ENCODE data around the gene RAMACL. TPM values are rescaled to one million over a fixed set of nuclear protein-coding genes. Genes with fewer than 3 reads are reported as not detected.

RAMACL gene
- total RNA-seq, 1 donor from 2014 or later, result 0.77 TPM

DNA sequence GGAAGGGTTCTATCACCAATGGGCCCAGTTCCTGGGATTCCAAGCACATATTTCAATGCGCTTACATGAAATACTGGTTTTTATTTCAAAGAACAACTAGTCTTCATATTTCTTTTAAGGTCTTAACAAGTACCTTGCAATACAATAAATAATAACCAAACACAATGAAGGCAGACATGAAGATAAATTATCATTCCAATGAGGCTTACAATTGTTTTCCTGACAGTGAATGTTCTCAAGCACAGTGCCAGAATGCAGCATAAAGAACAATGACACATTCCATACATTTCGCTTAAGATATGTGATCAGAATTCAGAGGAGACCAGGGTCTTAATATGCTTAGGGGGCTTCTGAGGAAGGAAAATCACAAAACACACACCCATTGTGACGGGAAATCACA lies 26.3 kb downstream of the RAMACL start:
- Histone ChIP-seq H3K27ac (replicated peaks) (no peak overlapping the region), H3K4me1 (peaks cover 66% of the 10 kb centered on the region), H3K4me3 (no peak overlapping the region), H3K36me3 (no peaks in the 10 kb centered on the region), H3K9me3 (replicated peaks) (peaks cover 14% of the 10 kb centered on the region), H3K27me3 (ENCODE audit: low read depth) (no peaks in the 10 kb centered on the region)
- no peak for DNase-seq
- intact Hi-C loops (cut with micrococcal nuclease), result no loop called here
- TF ChIP-seq, protein P1, sequence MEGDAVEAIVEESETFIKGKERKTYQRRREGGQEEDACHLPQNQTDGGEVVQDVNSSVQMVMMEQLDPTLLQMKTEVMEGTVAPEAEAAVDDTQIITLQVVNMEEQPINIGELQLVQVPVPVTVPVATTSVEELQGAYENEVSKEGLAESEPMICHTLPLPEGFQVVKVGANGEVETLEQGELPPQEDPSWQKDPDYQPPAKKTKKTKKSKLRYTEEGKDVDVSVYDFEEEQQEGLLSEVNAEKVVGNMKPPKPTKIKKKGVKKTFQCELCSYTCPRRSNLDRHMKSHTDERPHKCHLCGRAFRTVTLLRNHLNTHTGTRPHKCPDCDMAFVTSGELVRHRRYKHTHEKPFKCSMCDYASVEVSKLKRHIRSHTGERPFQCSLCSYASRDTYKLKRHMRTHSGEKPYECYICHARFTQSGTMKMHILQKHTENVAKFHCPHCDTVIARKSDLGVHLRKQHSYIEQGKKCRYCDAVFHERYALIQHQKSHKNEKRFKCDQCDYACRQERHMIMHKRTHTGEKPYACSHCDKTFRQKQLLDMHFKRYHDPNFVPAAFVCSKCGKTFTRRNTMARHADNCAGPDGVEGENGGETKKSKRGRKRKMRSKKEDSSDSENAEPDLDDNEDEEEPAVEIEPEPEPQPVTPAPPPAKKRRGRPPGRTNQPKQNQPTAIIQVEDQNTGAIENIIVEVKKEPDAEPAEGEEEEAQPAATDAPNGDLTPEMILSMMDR (IDR thresholded peaks at IDR 0.05; ENCODE audit: borderline replicate concordance), result no peak

DNA sequence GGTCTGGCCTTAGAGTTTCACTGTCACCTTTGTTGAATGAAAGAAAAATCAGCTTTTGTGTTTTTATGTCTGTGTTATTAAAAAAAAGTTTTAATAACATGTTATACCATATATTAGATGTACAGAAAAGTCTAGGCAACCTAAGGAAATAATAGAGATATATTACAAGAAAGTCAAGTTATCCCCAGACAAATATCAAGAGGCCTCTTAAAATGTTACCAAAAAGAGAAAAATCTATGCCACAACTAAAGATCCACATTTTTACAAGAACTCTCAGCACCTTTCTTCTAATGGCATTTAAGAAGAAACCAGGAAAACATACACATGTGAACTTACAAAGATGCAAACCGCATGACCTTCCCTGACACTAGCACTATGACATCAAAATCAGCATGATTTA lies 26.8 kb downstream of the RAMACL start:
- Histone ChIP-seq H3K36me3 (no peaks in the 10 kb centered on the region), H3K27me3 (ENCODE audit: low read depth) (no peaks in the 10 kb centered on the region), H3K4me3 (no peak overlapping the region), H3K9me3 (replicated peaks) (peaks cover 14% of the 10 kb centered on the region), H3K27ac (replicated peaks) (no peak overlapping the region), H3K4me1 (peaks cover 69% of the 10 kb centered on the region)
- TF ChIP-seq, protein P1 (IDR thresholded peaks at IDR 0.05; ENCODE audit: borderline replicate concordance), result no peak
- DNase-seq, result no peak
- intact Hi-C loops (cut with micrococcal nuclease), result no loop called here

- intact Hi-C loops (cut with micrococcal nuclease), result no loop called here
- Histone ChIP-seq H3K27me3 (ENCODE audit: low read depth) (no peaks in the 10 kb centered on the region), H3K4me3 (no peak overlapping the region), H3K27ac (replicated peaks) (no peak overlapping the region), H3K4me1 (peaks cover 69% of the 10 kb centered on the region), H3K36me3 (no peaks in the 10 kb centered on the region), H3K9me3 (replicated peaks) (peaks cover 14% of the 10 kb centered on the region)
- DNase-seq, result no peak
- TF ChIP-seq, protein P1 (IDR thresholded peaks at IDR 0.05; ENCODE audit: borderline replicate concordance), result no peak
Measured at GRCh38 chr6:166559211-166559610, 27.3 kb downstream of the RAMACL start.

- Histone ChIP-seq H3K27ac (replicated peaks) (peak overlapping the region; percentile 28), H3K36me3 (no peaks in the 10 kb centered on the region), H3K9me3 (replicated peaks) (peaks cover 14% of the 10 kb centered on the region), H3K4me3 (no peak overlapping the region), H3K4me1 (peaks cover 69% of the 10 kb centered on the region), H3K27me3 (ENCODE audit: low read depth) (no peaks in the 10 kb centered on the region)
- intact Hi-C loops (cut with micrococcal nuclease), result no loop called here
- DNase-seq, result no peak
- TF ChIP-seq, protein P1 (IDR thresholded peaks at IDR 0.05; ENCODE audit: borderline replicate concordance), result no peak
Measured at GRCh38 chr6:166558156-166559005, 28.1 kb downstream of the RAMACL start.

- Histone ChIP-seq H3K27me3 (ENCODE audit: low read depth) (no peaks in the 10 kb centered on the region), H3K4me1 (peaks cover 68% of the 10 kb centered on the region), H3K36me3 (no peaks in the 10 kb centered on the region), H3K4me3 (peak overlapping the region; percentile 38), H3K27ac (replicated peaks) (peak overlapping the region; percentile 90), H3K9me3 (replicated peaks) (peaks cover 14% of the 10 kb centered on the region)
- DNase-seq, result peak; percentile 87
- intact Hi-C loops (cut with micrococcal nuclease), result no loop called here
- TF ChIP-seq, protein P1 (IDR thresholded peaks at IDR 0.05; ENCODE audit: borderline replicate concordance), result peak; percentile 25
Measured at GRCh38 chr6:166556863-166557322, 29.6 kb downstream of the RAMACL start.
